HCT116 (cell line): Measurements from ENCODE around the gene PPM1F. TPM values are rescaled to one million over a fixed set of nuclear protein-coding genes. Genes with fewer than 3 reads are reported as not detected.

Experiments used
- ATAC-seq: fragments of 200-7000 bp; cut with Tn5 transposase; 2 replicates; pipeline ENCODE4 v1.9.1; 2020; ENCODE audit warnings: mild to moderate bottlenecking, moderate library complexity
- BruUV-seq: library from RNA; stranded (reverse); fragments of 400-500 nt; replicated peaks from 2 replicates; lab custom pipeline; 2021; lab: Mats Ljungman, UMichigan
- CTCF ChIA-PET: fragments of 300-600 bp; sonication (Branson Sonifier 250); formaldehyde crosslinking; loops from one replicate; lab custom pipeline; 2021; ENCODE audit warnings: antibody characterized with exemption; lab: Charles Lee
- POLR2A ChIA-PET: fragments of 300-600, 350-600 bp; sonication (Branson Sonifier 250); formaldehyde crosslinking; loops from one replicate; lab custom pipeline; 2021; ENCODE audit warnings: antibody characterized with exemption; lab: Charles Lee
- RAD21 ChIA-PET, 2 experiments: fragments of 300-600 bp; sonication (Branson Sonifier 250); formaldehyde crosslinking; loops; one replicate each; lab custom pipeline; 2023; ENCODE audit warnings: low total read pairs in 2 of 2; ENCODE audit not compliant: uncharacterized antibody in 2 of 2, unreplicated experiment in 2 of 2, low non-redundant PET in 1 of 2; lab: Charles Lee
- DNase-seq: peaks from one replicate; pipeline ENCODE4 v3.0.0-alpha.2; 2010; ENCODE audit warnings: low read depth, low spot score
- H2AFZ ChIP-seq: fragments of 200-600 bp; shearing (Covaris generic), sonication (generic); 2 replicates; pipeline ENCODE4 v1.6.1; 2017; ENCODE audit warnings: low read depth, mixed run types, mixed read lengths, antibody characterized with exemption, low read length; ENCODE audit not compliant: poor library complexity, severe bottlenecking
- H3K27ac ChIP-seq: 2 replicates; pipeline ENCODE4 v1.5.1; 2012; ENCODE audit warnings: low read depth, low read length
- H3K27me3 ChIP-seq: fragments of 200-600 bp; sonication (generic); 2 replicates; pipeline ENCODE4 v1.6.1; 2016; ENCODE audit warnings: mixed run types, low read length, mixed read lengths; ENCODE audit not compliant: insufficient read depth
- H3K36me3 ChIP-seq, 2 experiments: fragments of 200-500 bp in 1 of 2; fragments of 200-600 bp in 1 of 2; sonication (Bioruptor generic) in 1 of 2; sonication (generic) in 1 of 2; 2 replicates each; pipeline versions ENCODE4 v1.5.1 to v1.6.1; 2014 to 2016; ENCODE audit warnings: low read length in 2 of 2, inconsistent platforms in 1 of 2, mixed read lengths in 1 of 2, mixed run types in 1 of 2; ENCODE audit not compliant: insufficient read depth in 2 of 2, control insufficient read depth in 1 of 2
- H3K4me1 ChIP-seq, 2 experiments: fragments of 200-600 bp in 1 of 2; sonication (generic) in 1 of 2; 2 replicates each; pipeline versions ENCODE4 v1.5.1 to v1.6.1; 2012 to 2017; ENCODE audit warnings: low read length in 2 of 2, inconsistent platforms in 1 of 2, mild to moderate bottlenecking in 1 of 2, mixed read lengths in 1 of 2, mixed run types in 1 of 2, moderate library complexity in 1 of 2; ENCODE audit not compliant: insufficient read depth in 2 of 2, control insufficient read depth in 1 of 2
- H3K4me2 ChIP-seq: fragments of 200-600 bp; sonication (generic); 2 replicates; pipeline ENCODE4 v1.6.1; 2017; ENCODE audit warnings: mixed run types, low read length, mixed read lengths
- H3K4me3 ChIP-seq, 2 experiments: fragments of 200-600 bp in 1 of 2; sonication (generic) in 1 of 2; replicated peaks in 1 of 2; 2 replicates each; pipeline ENCODE4 v1.5.1; 2011 to 2016; ENCODE audit warnings: low read length in 2 of 2, control low read depth in 1 of 2, low read depth in 1 of 2, mild to moderate bottlenecking in 1 of 2, mixed read lengths in 1 of 2, mixed run types in 1 of 2
- H3K79me2 ChIP-seq: fragments of 200-600 bp; sonication (generic); 2 replicates; pipeline ENCODE4 v1.6.1; 2017; ENCODE audit warnings: mild to moderate bottlenecking, mixed run types, low read length, moderate library complexity, mixed read lengths; ENCODE audit not compliant: insufficient read depth
- H3K9ac ChIP-seq: fragments of 200-600 bp; sonication (generic); 2 replicates; pipeline ENCODE4 v1.6.1; 2016; ENCODE audit warnings: low read length, mixed read lengths
- H3K9me2 ChIP-seq: fragments of 200-600 bp; sonication (generic), shearing (Covaris generic); 2 replicates; pipeline ENCODE4 v1.6.1; 2017; ENCODE audit warnings: mixed run types, mild to moderate bottlenecking, moderate library complexity; ENCODE audit not compliant: insufficient read depth
- H3K9me3 ChIP-seq, 2 experiments: fragments of 200-500 bp in 1 of 2; fragments of 200-600 bp in 1 of 2; sonication (Bioruptor generic) in 1 of 2; sonication (generic) in 1 of 2; 2 replicates each; pipeline ENCODE4 v1.6.1; 2014 to 2017; ENCODE audit warnings: low read length in 2 of 2, mixed read lengths in 2 of 2, inconsistent platforms in 1 of 2, low read depth in 1 of 2, mild to moderate bottlenecking in 1 of 2, mixed run types in 1 of 2, moderate library complexity in 1 of 2; ENCODE audit not compliant: control insufficient read depth in 1 of 2, insufficient read depth in 1 of 2
- H4K20me1 ChIP-seq: fragments of 200-600 bp; sonication (generic), shearing (Covaris generic); 2 replicates; pipeline ENCODE4 v1.6.1; 2017; ENCODE audit warnings: mixed run types, mild to moderate bottlenecking, moderate library complexity; ENCODE audit not compliant: insufficient read depth
- ATF3 ChIP-seq: IDR thresholded peaks from 2 replicates; pipeline ENCODE4 v1.6.1; 2012
- CEBPB ChIP-seq: IDR thresholded peaks from 2 replicates; pipeline ENCODE4 v1.6.1; 2012; ENCODE audit warnings: low read depth
- EZH2phosphoT487 ChIP-seq: fragments of 200-600 bp; IDR thresholded peaks from 2 replicates; pipeline ENCODE4 v1.6.1; 2018; ENCODE audit warnings: antibody characterized with exemption, borderline replicate concordance
- FOSL1 ChIP-seq: IDR thresholded peaks from 2 replicates; pipeline ENCODE4 v1.6.1; 2012; ENCODE audit warnings: low read depth
- JUND ChIP-seq: IDR thresholded peaks from 2 replicates; pipeline ENCODE4 v1.6.1; 2012
- MAX ChIP-seq: IDR thresholded peaks from 2 replicates; pipeline ENCODE4 v1.6.1; 2012
- POLR2AphosphoS5 ChIP-seq: IDR thresholded peaks from 2 replicates; pipeline ENCODE4 v1.6.1; 2011; ENCODE audit warnings: mild to moderate bottlenecking, low read depth, low read length, moderate library complexity
- REST ChIP-seq: IDR thresholded peaks from 2 replicates; pipeline ENCODE4 v1.6.1; 2012; ENCODE audit warnings: low read depth
- SRF ChIP-seq: IDR thresholded peaks from 2 replicates; pipeline ENCODE4 v1.6.1; 2012; ENCODE audit warnings: low read depth
- TCF7L2 ChIP-seq: IDR thresholded peaks from 2 replicates; pipeline ENCODE4 v1.7.0; 2011; ENCODE audit warnings: borderline replicate concordance, inconsistent platforms; ENCODE audit not compliant: insufficient read depth, insufficient read length; ENCODE audit errors: extremely low read depth
- YY1 ChIP-seq: IDR thresholded peaks from 2 replicates; pipeline ENCODE4 v1.6.1; 2011; ENCODE audit warnings: low read length, low read depth, moderate library complexity, mild to moderate bottlenecking; ENCODE audit not compliant: insufficient replicate concordance; ENCODE audit errors: extremely low read depth
- ZFX ChIP-seq: fragments of 450-650 bp; IDR thresholded peaks from 2 replicates; pipeline ENCODE4 v1.6.1; 2017
- ZNF274 ChIP-seq: fragments of 200-500 bp; sonication (Bioruptor generic); IDR thresholded peaks from 2 replicates; pipeline ENCODE4 v1.6.1; 2014; ENCODE audit warnings: mild to moderate bottlenecking, low read depth, low read length, inconsistent platforms
- intact Hi-C: fragments of 100-400 bp; cut with micrococcal nuclease; formaldehyde crosslinking; loops from 2 replicates; pipeline ENCODE4 v1.10.0; 2022
- total RNA-seq: library from RNA; stranded (reverse); gene quantifications from one replicate; pipeline ENCODE4 v1.2.1, GENCODE V29; 2021; ENCODE audit not compliant: unreplicated experiment

PPM1F gene
- total RNA-seq, 1 experiment from 2014 or later: 27.3 TPM

GRCh38 chr22:21946262-21946925 is 6.3 kb downstream of the PPM1F start:
- intact Hi-C loops: no loop called here
- no peak for ATAC-seq

More at GRCh38 chr22:21946262-21946925, 6.3 kb downstream of the PPM1F start:
- no peaks in the 10 kb centered on the region for H3K9me2 ChIP-seq
- no peaks in the 10 kb centered on the region for H3K9me3 ChIP-seq
- no TSS peak for BruUV-seq
- RAD21 ChIA-PET: no interaction called here
- H4K20me1 ChIP-seq: no peaks in the 10 kb centered on the region
- no peaks in the 10 kb centered on the region for H3K27me3 ChIP-seq
- TF ChIP-seq ZNF274: no peak
- no peak for TF ChIP-seq MAX
- TF ChIP-seq ATF3: no peak
- no peak for TF ChIP-seq EZH2phosphoT487
- no peak for TF ChIP-seq FOSL1
- TF ChIP-seq CEBPB: no peak
- TF ChIP-seq YY1: no peak
- no peak for TF ChIP-seq REST
- no peak for TF ChIP-seq POLR2AphosphoS5
- no peak for TF ChIP-seq SRF
- TF ChIP-seq TCF7L2: no peak
- TF ChIP-seq JUND: no peak
- no peak for TF ChIP-seq ZFX
- POLR2A ChIA-PET: no interaction called here
- no peak for DNase-seq
- H3K4me1 ChIP-seq: peaks cover 16 to 37% of the 10 kb centered on the region in 2 experiments
- no peak overlapping the region for H3K27ac ChIP-seq
- H2AFZ ChIP-seq: no peak overlapping the region
- CTCF ChIA-PET: interaction anchor here (2.0 kb wide), 1 partner anchor 8 kb away, joined by 18 read pairs; no protein-coding TSS in a partner anchor
- H3K79me2 ChIP-seq: peaks cover 15% of the 10 kb centered on the region; the same call in 1 of the 2 replicates
- H3K9ac ChIP-seq: no peak overlapping the region
- H3K4me2 ChIP-seq: no peak overlapping the region
- no peak overlapping the region for H3K4me3 ChIP-seq
- H3K36me3 ChIP-seq: peaks cover 6 to 18% of the 10 kb centered on the region in 2 experiments; a peak in 3 of 4 replicates
